HG03378 (cell line): Measurements from ENCODE around the gene SLC6A20.

Experiments used
- ATAC-seq: cut with Tn5 transposase; IDR thresholded peaks from one replicate; pipeline ENCODE4 v1.9.1; 2021; ENCODE audit warnings: mild to moderate bottlenecking, moderate library complexity; ENCODE audit not compliant: unreplicated experiment

SLC6A20 gene

DNA sequence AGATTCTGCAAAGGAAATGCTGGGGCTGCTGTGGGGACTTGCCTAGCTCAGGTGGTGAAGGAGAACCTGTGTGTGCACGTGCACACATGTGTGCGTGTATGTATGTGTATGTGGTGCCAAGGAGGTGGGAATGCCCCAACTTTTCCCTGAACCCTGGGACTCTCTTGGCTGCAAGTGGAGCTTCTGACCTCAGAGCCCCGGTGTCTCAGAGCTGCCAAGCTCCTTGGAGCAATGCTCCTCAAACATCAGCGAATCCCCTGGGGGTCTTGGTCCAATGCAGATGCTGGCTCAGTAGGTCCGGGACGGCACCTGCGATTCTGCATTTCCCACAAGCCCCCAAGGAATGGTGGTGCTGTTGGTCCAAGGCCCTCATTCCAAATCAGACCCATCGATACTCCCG lies 5.8 kb upstream of the SLC6A20 start:
- ATAC-seq: no peak

GRCh38 chr3:45800611-45801010 lies 4.3 kb upstream of the SLC6A20 start:
- ATAC-seq: no peak

DNA sequence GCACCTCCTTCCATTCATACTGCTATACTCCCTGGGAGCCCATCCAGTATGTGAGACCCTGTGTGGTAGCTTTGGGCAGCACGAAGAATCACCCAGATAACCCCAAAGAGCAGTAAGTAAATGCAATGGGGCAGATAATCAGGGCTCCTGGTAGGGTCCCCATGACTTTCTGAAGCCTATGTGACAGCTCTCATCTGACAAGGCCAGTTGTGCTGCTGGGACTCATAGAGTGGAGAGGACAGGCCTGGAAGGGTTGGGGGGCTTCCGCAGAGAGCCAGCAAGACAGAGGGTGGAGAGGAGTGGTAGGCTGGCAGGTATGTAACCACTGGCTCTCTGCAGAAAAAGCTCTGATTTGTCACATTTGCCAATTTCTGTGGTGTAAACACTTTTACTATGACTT lies 3.2 kb upstream of the SLC6A20 start:
- no peak for ATAC-seq

GRCh38 chr3:45798034-45798433 lies 1.7 kb upstream of the SLC6A20 start:
- no peak for ATAC-seq

DNA sequence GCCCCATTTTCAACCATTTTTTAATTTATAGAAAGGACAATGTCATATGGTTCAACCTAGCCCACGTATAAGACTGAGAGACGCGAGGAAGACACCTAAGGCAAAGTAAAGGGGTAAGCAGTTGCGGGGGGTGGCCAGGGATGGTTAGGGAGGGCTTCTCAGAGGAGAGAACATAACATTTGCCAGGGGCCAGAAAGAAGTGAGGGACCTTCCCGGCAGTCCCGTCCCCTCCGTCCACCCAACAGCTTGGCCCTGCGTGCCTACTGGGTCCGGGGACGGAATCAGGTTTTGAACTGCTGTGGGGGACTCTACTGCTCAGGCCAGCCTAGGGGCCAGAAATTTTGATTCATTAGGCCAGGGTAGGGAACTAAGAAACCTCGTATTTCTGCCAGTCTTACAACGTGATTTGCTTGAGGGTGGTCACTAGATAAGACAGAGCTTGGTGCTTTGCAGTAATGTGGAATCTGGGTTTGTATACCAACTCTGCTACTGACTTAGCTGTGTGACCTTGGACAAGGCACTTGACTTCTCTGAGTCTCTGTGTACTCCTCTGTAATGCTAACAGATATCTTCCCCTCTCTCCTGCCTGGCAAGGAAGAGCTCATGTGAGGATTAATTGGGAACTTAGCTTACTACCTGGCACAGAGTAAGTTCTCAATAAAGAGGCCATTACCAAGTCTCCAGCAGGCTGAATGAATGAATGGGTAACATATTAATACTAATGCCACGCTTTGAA lies 734 bp upstream of the SLC6A20 start:
- ATAC-seq: no peak

- ATAC-seq: no peak
These were observed 841 bp downstream of the SLC6A20 start for GRCh38 chr3:45795509-45795881.

- no peak for ATAC-seq
These were observed 1.7 kb downstream of the SLC6A20 start for GRCh38 chr3:45794660-45795059.

GRCh38 chr3:45794177-45794560 lies 2.2 kb downstream of the SLC6A20 start:
- no peak for ATAC-seq

DNA sequence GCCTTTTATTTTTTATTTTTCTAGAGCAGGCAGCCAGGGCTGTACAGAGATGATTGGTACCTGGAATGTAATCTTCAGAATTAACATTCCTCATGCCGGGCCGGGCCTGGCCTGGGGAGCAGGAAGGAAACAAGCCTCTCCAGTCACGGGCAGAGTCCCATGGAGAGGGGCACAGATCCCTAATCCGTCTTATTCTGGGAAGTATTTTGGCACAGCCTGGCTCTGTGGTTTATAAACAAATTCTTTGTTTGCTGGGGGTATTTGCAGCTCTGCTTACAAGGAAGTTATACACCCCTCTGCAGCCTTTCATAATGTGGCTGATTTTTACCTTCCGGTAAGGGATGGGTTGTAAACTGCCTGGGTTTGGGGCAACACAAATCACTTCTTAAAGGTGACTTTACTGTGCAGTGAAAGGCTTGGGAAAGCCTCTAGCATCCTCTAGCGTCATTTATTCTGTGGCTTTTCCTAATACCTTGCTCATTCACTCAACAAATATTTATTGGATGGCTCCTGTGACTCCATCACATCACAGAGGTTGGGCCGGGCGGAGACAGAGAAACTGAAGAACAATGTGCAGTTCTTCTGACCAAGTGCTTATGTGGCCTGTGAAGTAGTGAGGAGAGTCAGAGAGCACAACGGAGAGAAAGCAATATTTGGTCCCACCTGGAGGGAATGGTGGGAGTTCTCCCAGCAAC lies 2.7 kb downstream of the SLC6A20 start:
- no peak for ATAC-seq

- ATAC-seq: no peak
These were observed 3.7 kb downstream of the SLC6A20 start for GRCh38 chr3:45792516-45793172.

DNA sequence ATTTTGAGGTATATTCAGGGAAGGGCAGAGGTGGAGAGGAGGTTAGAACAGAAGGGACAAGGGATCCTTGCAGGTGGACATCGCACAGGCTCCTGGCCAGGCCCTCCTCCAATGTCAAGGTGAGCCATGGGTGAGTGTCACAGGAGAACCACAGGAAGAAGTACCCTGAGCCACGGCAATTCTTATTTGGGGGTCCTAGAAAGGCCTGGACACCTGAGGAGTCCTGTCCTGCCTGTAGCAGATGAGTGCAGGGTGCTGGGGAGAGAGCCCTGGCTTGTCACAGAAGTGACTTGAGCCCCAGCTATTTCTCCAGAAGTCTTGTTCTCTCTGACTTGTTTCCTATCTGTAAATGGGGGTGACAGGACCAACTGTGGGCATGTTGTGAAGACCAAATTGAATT lies 4.3 kb downstream of the SLC6A20 start:
- no peak for ATAC-seq

GRCh38 chr3:45790596-45790995 lies 5.7 kb downstream of the SLC6A20 start:
- ATAC-seq: no peak

DNA sequence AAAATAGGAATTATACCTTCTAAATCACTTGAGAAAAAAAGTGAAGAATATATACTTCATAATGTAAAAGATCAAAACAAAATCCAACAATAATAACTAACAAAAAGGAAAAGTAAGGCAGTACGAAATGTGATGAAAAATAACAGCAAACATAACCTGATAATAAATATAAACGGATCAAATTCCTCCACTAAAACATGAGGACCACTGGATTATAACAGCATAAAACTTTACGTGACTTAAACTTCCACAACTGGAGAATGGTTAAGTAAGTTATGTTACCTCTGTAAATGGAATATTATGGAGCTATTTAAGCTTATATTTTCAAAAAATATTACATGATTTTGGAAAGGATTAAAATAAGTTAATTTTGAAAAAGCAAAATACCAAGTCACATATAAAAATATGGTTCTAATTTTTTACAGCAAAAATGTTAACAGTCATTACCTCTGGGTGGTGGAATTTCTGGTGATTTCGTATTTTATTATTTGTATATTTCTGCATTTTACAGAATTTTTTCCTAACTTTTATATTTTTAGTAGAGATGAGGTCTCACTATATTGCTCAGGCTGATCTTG lies 7.0 kb downstream of the SLC6A20 start:
- ATAC-seq: no peak

DNA sequence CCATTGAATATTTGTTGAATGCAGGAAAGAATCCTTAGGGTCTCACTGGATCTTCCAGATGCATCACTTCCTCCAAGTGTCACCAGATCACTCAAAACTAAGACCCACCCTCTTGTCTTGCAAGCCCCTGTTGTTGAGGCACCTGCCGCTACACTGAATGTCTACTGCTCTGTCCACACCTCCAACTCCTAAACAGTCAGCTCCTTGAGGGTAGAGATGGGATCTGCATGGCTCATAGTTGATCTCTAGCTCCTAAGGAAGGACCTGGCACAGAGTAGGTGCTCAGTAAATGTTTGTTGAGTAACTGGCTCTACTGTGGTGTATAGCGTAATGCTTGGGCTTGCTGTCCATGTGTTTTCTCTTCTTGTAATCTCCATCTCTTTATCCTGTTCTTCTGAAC lies 8.8 kb downstream of the SLC6A20 start:
- ATAC-seq: no peak

GRCh38 chr3:45786801-45787495 lies 9.4 kb downstream of the SLC6A20 start:
- ATAC-seq: no peak

DNA sequence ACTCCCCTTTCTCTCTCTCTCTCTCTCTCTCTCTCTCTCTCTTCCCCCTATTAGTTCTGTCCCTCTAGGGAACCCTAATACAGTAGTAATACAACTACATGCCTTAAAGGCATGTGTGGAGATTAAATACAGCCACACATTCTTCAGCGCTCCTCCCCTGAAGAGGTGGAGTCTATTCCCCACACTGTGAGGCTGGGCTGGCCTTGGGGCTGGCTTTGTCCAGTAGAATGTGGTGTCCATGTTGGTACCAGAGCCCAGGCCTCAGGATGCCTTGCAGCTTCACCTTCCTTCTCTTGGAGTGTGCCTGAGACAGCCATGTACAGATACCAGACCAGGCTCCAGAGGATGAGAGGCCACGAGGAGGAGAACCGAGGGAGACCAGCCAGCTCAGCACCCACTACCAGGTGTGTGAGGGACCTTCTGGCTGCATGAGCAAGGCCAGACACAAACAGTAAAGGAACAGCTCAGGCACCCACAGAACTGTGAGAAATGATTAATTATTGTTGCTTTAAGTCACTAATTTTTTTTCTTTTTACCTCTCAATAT lies 10.7 kb downstream of the SLC6A20 start:
- no peak for ATAC-seq

GRCh38 chr3:45783667-45784066 lies 12.7 kb downstream of the SLC6A20 start:
- ATAC-seq: no peak

GRCh38 chr3:45782381-45782780 lies 14.0 kb downstream of the SLC6A20 start:
- no peak for ATAC-seq

- ATAC-seq: no peak
These were observed 14.5 kb downstream of the SLC6A20 start for GRCh38 chr3:45781841-45782240.

GRCh38 chr3:45781271-45781670 lies 15.1 kb downstream of the SLC6A20 start:
- ATAC-seq: no peak
